ENCODE data around the gene FOXP4. TPM values are rescaled to one million over a fixed set of nuclear protein-coding genes. Genes with fewer than 3 reads are reported as not detected.

The FOXP4 gene
- total RNA-seq, 2 experiments from 2014 or later: 6.3 to 26.3 TPM

GRCh38 chr6:41527721-41528408 lies 18.3 kb upstream of the FOXP4 start:
- no peak for TF ChIP-seq EZH2phosphoT487 (IDR thresholded peaks at IDR 0.05; ENCODE audit: borderline replicate concordance, low read depth, low read length)
- no peak for TF ChIP-seq CTCF (conservative IDR thresholded peaks at IDR 0.05; ENCODE audit: low read length)
- Histone ChIP-seq H3K4me1 (ENCODE audit: insufficient read depth, low read length, poor library complexity, severe bottlenecking) (peaks cover 12% of the 10 kb centered on the region), H3K4me2 (ENCODE audit: low read length) (no peak overlapping the region), H4K20me1 (ENCODE audit: insufficient read depth, low read length) (no peaks in the 10 kb centered on the region), H3K36me3 (ENCODE audit: insufficient read depth, low read length) (no peaks in the 10 kb centered on the region), H3K4me3 (ENCODE audit: low read depth, low read length, poor library complexity, severe bottlenecking) (no peak overlapping the region), H3K79me2 (ENCODE audit: insufficient read depth, low read depth, low read length) (no peaks in the 10 kb centered on the region), H2AFZ (ENCODE audit: low read length) (no peak overlapping the region), H3K27ac (ENCODE audit: low read depth, low read length, poor library complexity, severe bottlenecking) (no peak overlapping the region), H3K9me2 (ENCODE audit: insufficient read depth, low read length) (no peaks in the 10 kb centered on the region), H3K9me3 (ENCODE audit: low read length) (no peaks in the 10 kb centered on the region)
- POLR2A ChIA-PET: interaction anchor here (1.0 kb wide), 1 partner anchor 11 kb away, joined by 3 read pairs; no protein-coding TSS in a partner anchor
- intact Hi-C loops (cut with micrococcal nuclease; ENCODE audit: unreplicated experiment): no loop called here
- BruUV-seq (replicated peaks): no TSS peak
- no peak for DNase-seq (ENCODE audit: low spot score)
- CTCF ChIA-PET (ENCODE audit: unreplicated experiment): interaction anchor here (0.6 kb wide), 1 partner anchor 472 kb away, joined by 6 read pairs; no protein-coding TSS in a partner anchor

- ChIA-PET CTCF (ENCODE audit: unreplicated experiment) (no interaction called here), POLR2A (no interaction called here)
- H3K4me1 ChIP-seq (ENCODE audit: insufficient read depth, low read length, poor library complexity, severe bottlenecking): peaks cover 12% of the 10 kb centered on the region
- no peaks in the 10 kb centered on the region for H4K20me1 ChIP-seq (ENCODE audit: insufficient read depth, low read length)
- H3K4me3 ChIP-seq (ENCODE audit: low read depth, low read length, poor library complexity, severe bottlenecking): no peak overlapping the region
- H3K36me3 ChIP-seq (ENCODE audit: insufficient read depth, low read length): no peaks in the 10 kb centered on the region
- H2AFZ ChIP-seq (ENCODE audit: low read length): no peak overlapping the region
- intact Hi-C loops (cut with micrococcal nuclease; ENCODE audit: unreplicated experiment): no loop called here
- no TSS peak for BruUV-seq (replicated peaks)
- TF ChIP-seq EZH2phosphoT487 (IDR thresholded peaks at IDR 0.05; ENCODE audit: borderline replicate concordance, low read depth, low read length) (no peak), CTCF (conservative IDR thresholded peaks at IDR 0.05; ENCODE audit: low read length) (no peak)
- H3K4me2 ChIP-seq (ENCODE audit: low read length): no peak overlapping the region
- no peak for DNase-seq (ENCODE audit: low spot score)
- H3K9me3 ChIP-seq (ENCODE audit: low read length): no peaks in the 10 kb centered on the region
- no peaks in the 10 kb centered on the region for H3K9me2 ChIP-seq (ENCODE audit: insufficient read depth, low read length)
- no peak overlapping the region for H3K27ac ChIP-seq (ENCODE audit: low read depth, low read length, poor library complexity, severe bottlenecking)
- no peaks in the 10 kb centered on the region for H3K79me2 ChIP-seq (ENCODE audit: insufficient read depth, low read depth, low read length)
These were observed 17.7 kb upstream of the FOXP4 start for GRCh38 chr6:41528409-41528963.

GRCh38 chr6:41529049-41529448 lies 17.1 kb upstream of the FOXP4 start:
- no peaks in the 10 kb centered on the region for H3K36me3 ChIP-seq (ENCODE audit: insufficient read depth, low read length)
- TF ChIP-seq EZH2phosphoT487 (IDR thresholded peaks at IDR 0.05; ENCODE audit: borderline replicate concordance, low read depth, low read length) (no peak), CTCF (conservative IDR thresholded peaks at IDR 0.05; ENCODE audit: low read length) (no peak)
- no peaks in the 10 kb centered on the region for H3K9me3 ChIP-seq (ENCODE audit: low read length)
- DNase-seq (ENCODE audit: low spot score): no peak
- H2AFZ ChIP-seq (ENCODE audit: low read length): no peak overlapping the region
- no peak overlapping the region for H3K4me3 ChIP-seq (ENCODE audit: low read depth, low read length, poor library complexity, severe bottlenecking)
- no peaks in the 10 kb centered on the region for H4K20me1 ChIP-seq (ENCODE audit: insufficient read depth, low read length)
- no peaks in the 10 kb centered on the region for H3K9me2 ChIP-seq (ENCODE audit: insufficient read depth, low read length)
- POLR2A ChIA-PET: interaction anchor here (0.6 kb wide), 1 partner anchor 493 kb away, joined by 5 read pairs; no protein-coding TSS in a partner anchor
- no peak overlapping the region for H3K27ac ChIP-seq (ENCODE audit: low read depth, low read length, poor library complexity, severe bottlenecking)
- peaks cover 12% of the 10 kb centered on the region for H3K4me1 ChIP-seq (ENCODE audit: insufficient read depth, low read length, poor library complexity, severe bottlenecking)
- intact Hi-C loops (cut with micrococcal nuclease; ENCODE audit: unreplicated experiment): no loop called here
- H3K79me2 ChIP-seq (ENCODE audit: insufficient read depth, low read depth, low read length): no peaks in the 10 kb centered on the region
- no TSS peak for BruUV-seq (replicated peaks)
- CTCF ChIA-PET (ENCODE audit: unreplicated experiment): no interaction called here
- H3K4me2 ChIP-seq (ENCODE audit: low read length): no peak overlapping the region

All from OCI-LY7 (cell line).